MM.1S (cell line): Measurements from ENCODE around the gene CEBPE.

Experiments
- EZH2 ChIP-seq: fragments of 300-600 bp; sonication (generic); optimal IDR thresholded peaks from 2 replicates; pipeline ENCODE3; 2017; ENCODE audit warnings: low read depth, mild to moderate bottlenecking, antibody characterized with exemption, low read length, mixed read lengths
- EZH2phosphoT487 ChIP-seq: fragments of 300-600 bp; sonication (generic); IDR thresholded peaks from 2 replicates; pipeline ENCODE4 v1.6.1; 2018; ENCODE audit warnings: antibody characterized with exemption, low read length
- TF ChIP-seq, protein P1 (sequence below): fragments of 300-600 bp; sonication (generic); IDR thresholded peaks from 2 replicates; pipeline ENCODE4 v1.5.1; 2016; ENCODE audit warnings: antibody characterized with exemption, low read length, mixed read lengths

GRCh38 chr14:23130871-23131270, 11.8 kb upstream of the CEBPE start:
- TF ChIP-seq, protein P1, sequence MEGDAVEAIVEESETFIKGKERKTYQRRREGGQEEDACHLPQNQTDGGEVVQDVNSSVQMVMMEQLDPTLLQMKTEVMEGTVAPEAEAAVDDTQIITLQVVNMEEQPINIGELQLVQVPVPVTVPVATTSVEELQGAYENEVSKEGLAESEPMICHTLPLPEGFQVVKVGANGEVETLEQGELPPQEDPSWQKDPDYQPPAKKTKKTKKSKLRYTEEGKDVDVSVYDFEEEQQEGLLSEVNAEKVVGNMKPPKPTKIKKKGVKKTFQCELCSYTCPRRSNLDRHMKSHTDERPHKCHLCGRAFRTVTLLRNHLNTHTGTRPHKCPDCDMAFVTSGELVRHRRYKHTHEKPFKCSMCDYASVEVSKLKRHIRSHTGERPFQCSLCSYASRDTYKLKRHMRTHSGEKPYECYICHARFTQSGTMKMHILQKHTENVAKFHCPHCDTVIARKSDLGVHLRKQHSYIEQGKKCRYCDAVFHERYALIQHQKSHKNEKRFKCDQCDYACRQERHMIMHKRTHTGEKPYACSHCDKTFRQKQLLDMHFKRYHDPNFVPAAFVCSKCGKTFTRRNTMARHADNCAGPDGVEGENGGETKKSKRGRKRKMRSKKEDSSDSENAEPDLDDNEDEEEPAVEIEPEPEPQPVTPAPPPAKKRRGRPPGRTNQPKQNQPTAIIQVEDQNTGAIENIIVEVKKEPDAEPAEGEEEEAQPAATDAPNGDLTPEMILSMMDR = no peak
- TF ChIP-seq EZH2phosphoT487 (no peak), EZH2 (no peak)
